Occipital lobe (tissue), 2 donors: ENCODE measurements around the gene XRCC6. TPM values are rescaled to one million over a fixed set of nuclear protein-coding genes. Genes with fewer than 3 reads are reported as not detected.
A peak's percentile ranks its signal among the peaks of the same experiment; 100 is the strongest.
"Not testable (repeated sequence)": the region's sequence is repeated elsewhere in the genome, so short reads cannot be mapped to it uniquely, and the experiment has no call there.

Experiments used
- DNase-seq: peaks from one replicate; lab custom pipeline; 2025; lab: John Stamatoyannopoulos, UW
- total RNA-seq: library from RNA; depleted of rRNA; stranded (reverse); fragments of >200 nt; gene quantifications from one replicate; pipeline ENCODE4 v1.2.3, GENCODE V29; 2014

Gene XRCC6
- total RNA-seq, 1 donor from 2014 or later: 208 TPM

GRCh38 chr22:41598891-41599635, 22.0 kb upstream of the XRCC6 start:
- DNase-seq: no peak

GRCh38 chr22:41600976-41601375, 20.1 kb upstream of the XRCC6 start:
- DNase-seq: no peak

GRCh38 chr22:41603873-41604332, 17.2 kb upstream of the XRCC6 start:
- no peak for DNase-seq

GRCh38 chr22:41608386-41608785, 12.7 kb upstream of the XRCC6 start:
- no peak for DNase-seq

GRCh38 chr22:41612603-41613306, 8.3 kb upstream of the XRCC6 start:
- DNase-seq: no peak

- no peak for DNase-seq
Measured at GRCh38 chr22:41613456-41613855, 7.6 kb upstream of the XRCC6 start.

GRCh38 chr22:41619979-41620588, 1.0 kb upstream of the XRCC6 start:
- no peak for DNase-seq

- no peak for DNase-seq
Measured at GRCh38 chr22:41620589-41621098, 451 bp upstream of the XRCC6 start, which contains the start of gene DESI1. Gene DESI1 (minus strand): TSS chr22:41621043. CDS start chr22:41620839, 204 bp downstream.

- no peak for DNase-seq
Measured at GRCh38 chr22:41621911-41622179, 750 bp downstream of the XRCC6 start.

GRCh38 chr22:41625577-41625976, 4.5 kb downstream of the XRCC6 start:
- DNase-seq: no peak

GRCh38 chr22:41631115-41631514, 10.0 kb downstream of the XRCC6 start:
- not testable (repeated sequence) for DNase-seq

- DNase-seq: not testable (repeated sequence)
Measured at GRCh38 chr22:41631615-41632014, 10.5 kb downstream of the XRCC6 start.

- not testable (repeated sequence) for DNase-seq
Measured at GRCh38 chr22:41634610-41635009, 13.5 kb downstream of the XRCC6 start.

- peak; percentile 9 for DNase-seq
Measured at GRCh38 chr22:41636467-41636866, 15.4 kb downstream of the XRCC6 start.

- DNase-seq: not testable (repeated sequence)
Measured at GRCh38 chr22:41637623-41638022, 16.5 kb downstream of the XRCC6 start.

- no peak for DNase-seq
Measured at GRCh38 chr22:41638124-41638523, 17.0 kb downstream of the XRCC6 start.

- DNase-seq: no peak
Measured at GRCh38 chr22:41638748-41639147, 17.7 kb downstream of the XRCC6 start.

- DNase-seq: no peak
Measured at GRCh38 chr22:41641854-41642253, 20.8 kb downstream of the XRCC6 start.

GRCh38 chr22:41642331-41643110, 21.4 kb downstream of the XRCC6 start:
- DNase-seq: no peak

- no peak for DNase-seq
Measured at GRCh38 chr22:41647771-41648170, 26.7 kb downstream of the XRCC6 start.

GRCh38 chr22:41648432-41648831, 27.3 kb downstream of the XRCC6 start:
- DNase-seq: no peak

- DNase-seq: no peak
Measured at GRCh38 chr22:41650229-41650628, 29.1 kb downstream of the XRCC6 start.
